Smooth muscle cell (in vitro differentiated cells): ENCODE data around the gene DCHS1. TPM values are rescaled to one million over a fixed set of nuclear protein-coding genes. Genes with fewer than 3 reads are reported as not detected.

Experiments
- DNase-seq: peaks from one replicate; lab custom pipeline; 2025; ENCODE audit not compliant: unreplicated experiment; lab: John Stamatoyannopoulos, UW
- H2AFZ ChIP-seq: fragments of 200-600 bp; sonication (generic); 2 replicates; pipeline ENCODE4 v1.6.0; 2016; ENCODE audit warnings: antibody characterized with exemption, low read depth, mild to moderate bottlenecking
- H3F3A ChIP-seq: fragments of 200-600 bp; sonication (generic); 2 replicates; pipeline ENCODE4 v1.6.0; 2017; ENCODE audit warnings: antibody characterized with exemption, low read depth
- H3K27ac ChIP-seq: fragments of 200-600 bp; sonication (generic); 2 replicates; pipeline ENCODE4 v1.5.1; 2016; ENCODE audit warnings: low read depth, mild to moderate bottlenecking
- H3K27me3 ChIP-seq: fragments of 200-600 bp; sonication (generic); 2 replicates; pipeline ENCODE4 v1.6.1; 2016; ENCODE audit warnings: low read depth, mild to moderate bottlenecking
- H3K36me3 ChIP-seq: fragments of 200-600 bp; sonication (generic); 2 replicates; pipeline ENCODE4 v1.5.1; 2016; ENCODE audit warnings: low read depth
- H3K4me1 ChIP-seq: fragments of 200-600 bp; sonication (generic); 2 replicates; pipeline ENCODE4 v1.5.1; 2016; ENCODE audit warnings: low read depth
- H3K4me2 ChIP-seq: fragments of 200-600 bp; sonication (generic); 2 replicates; pipeline ENCODE4 v1.6.0; 2016; ENCODE audit warnings: mild to moderate bottlenecking
- H3K4me3 ChIP-seq: fragments of 200-600 bp; sonication (generic); 2 replicates; pipeline ENCODE4 v1.5.1; 2016; ENCODE audit warnings: mild to moderate bottlenecking
- H3K79me2 ChIP-seq: fragments of 200-600 bp; sonication (generic); 2 replicates; pipeline ENCODE4 v1.6.0; 2016; ENCODE audit warnings: low read depth, mild to moderate bottlenecking
- H3K9ac ChIP-seq: fragments of 200-600 bp; sonication (generic); 2 replicates; pipeline ENCODE4 v1.6.0; 2016; ENCODE audit warnings: low read depth
- H3K9me3 ChIP-seq: fragments of 200-600 bp; sonication (generic); replicated peaks from 2 replicates; pipeline ENCODE4 v1.5.1; 2016; ENCODE audit warnings: low read depth
- H4K20me1 ChIP-seq: fragments of 200-600 bp; sonication (generic); 2 replicates; pipeline ENCODE4 v1.6.0; 2016; ENCODE audit warnings: low read depth
- CTCF ChIP-seq: fragments of 200-600 bp; sonication (generic); IDR thresholded peaks from 2 replicates; pipeline ENCODE4 v1.5.1; 2017; ENCODE audit warnings: borderline replicate concordance, mild to moderate bottlenecking, antibody characterized with exemption; ENCODE audit not compliant: insufficient read depth, poor library complexity, severe bottlenecking
- WGBS: methylation state at CpG from one replicate; pipeline ENCODE4 v1.1.7; 2016; ENCODE audit warnings: low lambda C conversion rate; 5-methylcytosine and 5-hydroxymethylcytosine counted together
- polyA plus RNA-seq: library from polyadenylated mRNA; unstranded; fragments of >200 nt; fragmentation: Nextera tagmentation; extraction: Ambion mirVana; gene quantifications from 2 replicates; pipeline ENCODE4 v1.2.1, GENCODE V29; 2016
- total RNA-seq: library from RNA; depleted of rRNA; stranded (reverse); fragments of >200 nt; gene quantifications from 2 replicates; pipeline ENCODE4 v1.2.3, GENCODE V29; 2014

The DCHS1 gene
- total and polyA plus RNA-seq, 2 experiments from 2014 or later = 24.5 to 34.2 TPM

- 95% methylated on average over 6 of the region's 6 CpGs for WGBS
- peaks cover 53% of the 10 kb centered on the region for H3K79me2 ChIP-seq
- peak overlapping the region; percentile 99 for H3K27ac ChIP-seq
Measured at GRCh38 chr11:6610591-6610990, 45.0 kb downstream of the DCHS1 start.

GRCh38 chr11:6609502-6610015, 46.0 kb downstream of the DCHS1 start:
- Histone ChIP-seq H3K4me2 (no peak overlapping the region), H3K4me1 (peaks cover 45% of the 10 kb centered on the region), H3K9me3 (no peaks in the 10 kb centered on the region), H2AFZ (no peak overlapping the region), H3K9ac (no peak overlapping the region), H3K4me3 (no peak overlapping the region), H3F3A (peaks cover 64% of the 10 kb centered on the region), H3K36me3 (no peaks in the 10 kb centered on the region), H4K20me1 (peaks cover 5% of the 10 kb centered on the region), H3K79me2 (peaks cover 63% of the 10 kb centered on the region), H3K27me3 (no peaks in the 10 kb centered on the region), H3K27ac (peak overlapping the region; percentile 99)
- DNase-seq = no peak
- no peak for TF ChIP-seq CTCF
- 97% methylated on average over 8 of the region's 8 CpGs for WGBS

More at GRCh38 chr11:6610591-6610990, 45.0 kb downstream of the DCHS1 start:
- H3K9me3 ChIP-seq = no peaks in the 10 kb centered on the region
- no peaks in the 10 kb centered on the region for H3K36me3 ChIP-seq
- H4K20me1 ChIP-seq = peaks cover 4% of the 10 kb centered on the region
- H3K9ac ChIP-seq = no peak overlapping the region
- H3K27me3 ChIP-seq = no peaks in the 10 kb centered on the region
- no peak for TF ChIP-seq CTCF
- H3K4me2 ChIP-seq = no peak overlapping the region
- H3F3A ChIP-seq = peaks cover 56% of the 10 kb centered on the region
- no peak overlapping the region for H3K4me3 ChIP-seq
- DNase-seq = no peak
- peaks cover 35% of the 10 kb centered on the region for H3K4me1 ChIP-seq
- H2AFZ ChIP-seq = no peak overlapping the region

GRCh38 chr11:6608726-6609501, 46.7 kb downstream of the DCHS1 start:
- Histone ChIP-seq H3K9me3 (no peaks in the 10 kb centered on the region), H3K4me3 (no peak overlapping the region), H3F3A (peaks cover 63% of the 10 kb centered on the region), H3K36me3 (no peaks in the 10 kb centered on the region), H3K9ac (no peak overlapping the region), H3K4me1 (peaks cover 45% of the 10 kb centered on the region), H3K27me3 (no peaks in the 10 kb centered on the region), H3K79me2 (peaks cover 69% of the 10 kb centered on the region), H3K27ac (peak overlapping the region; percentile 99), H3K4me2 (peak overlapping the region; percentile 92), H4K20me1 (peaks cover 8% of the 10 kb centered on the region), H2AFZ (no peak overlapping the region)
- 71% methylated on average over 14 of the region's 14 CpGs for WGBS
- no peak for TF ChIP-seq CTCF
- no peak for DNase-seq

GRCh38 chr11:6608011-6608410, 47.6 kb downstream of the DCHS1 start:
- Histone ChIP-seq H3K9ac (peak overlapping the region; percentile 51), H3K4me3 (no peak overlapping the region), H3F3A (peaks cover 56% of the 10 kb centered on the region), H3K27ac (peak overlapping the region; percentile 99), H3K4me2 (peak overlapping the region; percentile 92), H4K20me1 (peaks cover 8% of the 10 kb centered on the region), H3K27me3 (no peaks in the 10 kb centered on the region), H3K4me1 (peaks cover 42% of the 10 kb centered on the region), H2AFZ (no peak overlapping the region), H3K9me3 (no peaks in the 10 kb centered on the region), H3K36me3 (no peaks in the 10 kb centered on the region), H3K79me2 (peaks cover 76% of the 10 kb centered on the region)
- no peak for DNase-seq
- TF ChIP-seq CTCF = no peak
- WGBS = 89% methylated on average over 9 of the region's 9 CpGs
